WTC11 (cell line): ENCODE measurements around the gene HIGD1B. TPM values are rescaled to one million over a fixed set of nuclear protein-coding genes. Genes with fewer than 3 reads are reported as not detected.

Experiments used
- ATAC-seq: fragments of 200-7000 bp; cut with Tn5 transposase; 2 replicates; pipeline ENCODE4 v1.10.0; 2021; ENCODE audit warnings: mild to moderate bottlenecking, moderate library complexity
- CTCF ChIA-PET: fragments of 300-600 bp; sonication (Branson Sonifier 250); formaldehyde crosslinking; loops from one replicate; lab custom pipeline; 2021; ENCODE audit warnings: antibody characterized with exemption; lab: Charles Lee
- POLR2A ChIA-PET: fragments of 350-600 bp; sonication (Branson Sonifier 250); formaldehyde crosslinking; loops from one replicate; lab custom pipeline; 2021; ENCODE audit warnings: antibody characterized with exemption; lab: Charles Lee
- DNase-seq: peaks from one replicate; pipeline ENCODE4 v3.0.0; 2021; ENCODE audit warnings: low spot score
- H3K27ac Mint-ChIP-seq: 2 replicates; pipeline ENCODE4 v1.8.0; 2021; ENCODE audit warnings: mixed read lengths
- H3K27me3 Mint-ChIP-seq: 2 replicates; pipeline ENCODE4 v1.8.0; 2021; ENCODE audit warnings: low read depth, mild to moderate bottlenecking, moderate library complexity, mixed read lengths
- H3K36me3 Mint-ChIP-seq: 2 replicates; pipeline ENCODE4 v1.8.0; 2021; ENCODE audit warnings: mixed read lengths
- H3K4me1 Mint-ChIP-seq: 2 replicates; pipeline ENCODE4 v1.8.0; 2022; ENCODE audit warnings: mixed read lengths
- H3K4me3 Mint-ChIP-seq: 2 replicates; pipeline ENCODE4 v1.8.0; 2021; ENCODE audit warnings: mild to moderate bottlenecking, moderate library complexity, mixed read lengths
- H3K9me3 Mint-ChIP-seq: 2 replicates; pipeline ENCODE4 v1.8.0; 2021; ENCODE audit warnings: mixed read lengths
- ATF1 ChIP-seq: sonication (generic); formaldehyde crosslinking; IDR thresholded peaks from 2 replicates; pipeline ENCODE4 v1.8.1; 2023; ENCODE audit warnings: mild to moderate bottlenecking, moderate library complexity, missing genetic modification reagents
- ATF3 ChIP-seq: sonication (generic); formaldehyde crosslinking; conservative IDR thresholded peaks from 2 replicates; pipeline ENCODE4 v1.8.1; 2022; ENCODE audit warnings: mild to moderate bottlenecking, missing genetic modification reagents
- E2F5 ChIP-seq: sonication (generic); formaldehyde crosslinking; IDR thresholded peaks from 2 replicates; pipeline ENCODE4 v1.8.1; 2022; ENCODE audit warnings: mild to moderate bottlenecking, moderate library complexity, missing genetic modification reagents
- ETV6 ChIP-seq: sonication (generic); formaldehyde crosslinking; IDR thresholded peaks from 2 replicates; pipeline ENCODE4 v1.8.1; 2022; ENCODE audit warnings: mild to moderate bottlenecking, missing genetic modification reagents
- IRF2 ChIP-seq: sonication (generic); formaldehyde crosslinking; IDR thresholded peaks from 2 replicates; pipeline ENCODE4 v1.8.0; 2022; ENCODE audit warnings: low read depth, missing genetic modification reagents, borderline replicate concordance
- NFYB ChIP-seq: sonication (generic); formaldehyde crosslinking; conservative IDR thresholded peaks from 2 replicates; pipeline ENCODE4 v1.8.0; 2022; ENCODE audit warnings: low read depth, missing genetic modification reagents
- NR1H2 ChIP-seq: sonication (generic); formaldehyde crosslinking; IDR thresholded peaks from 2 replicates; pipeline ENCODE4 v1.9.0; 2021; ENCODE audit warnings: mild to moderate bottlenecking, moderate library complexity, missing genetic modification reagents
- PRDM15 ChIP-seq: sonication (generic); formaldehyde crosslinking; IDR thresholded peaks from 2 replicates; pipeline ENCODE4 v1.8.0; 2022; ENCODE audit warnings: missing genetic modification reagents
- RORB ChIP-seq: fragments of 250-450 bp; sonication (Bioruptor Pico); IDR thresholded peaks from 2 replicates; pipeline ENCODE4 v1.9.0; 2021; ENCODE audit warnings: mild to moderate bottlenecking
- TCF7 ChIP-seq: sonication (generic); formaldehyde crosslinking; IDR thresholded peaks from 2 replicates; pipeline ENCODE4 v1.8.0; 2022; ENCODE audit warnings: mild to moderate bottlenecking, low read depth, missing genetic modification reagents, moderate library complexity
- ZNF219 ChIP-seq: sonication (generic); formaldehyde crosslinking; IDR thresholded peaks from 2 replicates; pipeline ENCODE4 v1.8.0; 2023; ENCODE audit warnings: missing genetic modification reagents, mild to moderate bottlenecking, borderline replicate concordance
- ZNF416 ChIP-seq: fragments of 250-450 bp; sonication (Bioruptor Pico); IDR thresholded peaks from 2 replicates; pipeline ENCODE4 v1.9.0; 2021; ENCODE audit warnings: mild to moderate bottlenecking, inconsistent platforms
- ZNF512 ChIP-seq: sonication (generic); formaldehyde crosslinking; IDR thresholded peaks from 2 replicates; pipeline ENCODE4 v1.8.1; 2022; ENCODE audit warnings: missing genetic modification reagents, borderline replicate concordance
- total RNA-seq: library from RNA; stranded (reverse); gene quantifications from 3 replicates; pipeline ENCODE4 v1.2.3, GENCODE V29; 2021
- TF ChIP-seq, protein P1 (sequence below): sonication (generic); formaldehyde crosslinking; IDR thresholded peaks from 2 replicates; pipeline ENCODE4 v1.8.0; 2023; ENCODE audit warnings: missing genetic modification reagents
- TF ChIP-seq, protein P2 (sequence below): fragments of 250-450 bp; sonication (Bioruptor Pico); IDR thresholded peaks from 2 replicates; pipeline ENCODE4 v1.9.0; 2021; ENCODE audit warnings: mild to moderate bottlenecking
- TF ChIP-seq, protein P3 (sequence below): fragments of 200-600 bp; IDR thresholded peaks from 2 replicates; pipeline ENCODE4 v1.8.0; 2022; ENCODE audit warnings: antibody characterized with exemption
- TF ChIP-seq, protein P4 (sequence below): sonication (generic); formaldehyde crosslinking; IDR thresholded peaks from 2 replicates; pipeline ENCODE4 v1.8.1; 2023; ENCODE audit warnings: mild to moderate bottlenecking, missing genetic modification reagents
- TF ChIP-seq, protein P5 (sequence below): sonication (generic); formaldehyde crosslinking; IDR thresholded peaks from 2 replicates; pipeline ENCODE4 v1.8.0; 2022; ENCODE audit warnings: mild to moderate bottlenecking, missing genetic modification reagents

The HIGD1B gene
- total RNA-seq, 1 experiment from 2014 or later = not detected

GRCh38 chr17:44872131-44872768 is 24.6 kb downstream of the HIGD1B start (continued):
- TF ChIP-seq E2F5 (CRISPR knock-in tag) = no peak

DNA sequence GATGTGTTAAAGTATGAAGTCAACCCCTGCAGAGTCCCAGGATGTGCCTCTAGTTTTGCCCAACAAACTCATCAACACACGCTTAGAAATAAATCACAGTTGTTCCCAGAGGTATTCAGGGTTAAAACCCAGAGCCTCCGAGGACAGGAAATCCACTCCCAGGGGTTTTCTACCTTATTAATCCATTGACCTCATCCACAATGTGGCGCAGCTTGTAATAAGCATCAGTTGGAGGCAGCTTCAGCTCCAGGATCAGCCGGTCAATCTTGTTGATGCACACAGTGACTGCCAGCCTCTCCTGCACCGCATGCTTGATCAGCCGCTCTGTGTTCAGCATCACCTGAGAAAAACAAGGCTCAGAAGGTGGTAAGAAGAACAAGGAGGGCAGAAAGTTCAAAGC is 28.1 kb downstream of the HIGD1B start:
- Mint-ChIP-seq H3K4me1 (no peaks in the 10 kb centered on the region), H3K9me3 (no peaks in the 10 kb centered on the region), H3K27me3 (no peaks in the 10 kb centered on the region)
- ATAC-seq (no peak), DNase-seq (no peak)
- TF ChIP-seq ATF3 (CRISPR knock-in tag) = no peak
- no peak for TF ChIP-seq PRDM15 (CRISPR knock-in tag)
- no peak for TF ChIP-seq E2F5 (CRISPR knock-in tag)
- no peak for TF ChIP-seq ZNF219 (CRISPR knock-in tag)
- TF ChIP-seq TCF7 (CRISPR knock-in tag) = no peak
- no peak for TF ChIP-seq RORB (CRISPR knock-in tag)
- TF ChIP-seq, protein P1, sequence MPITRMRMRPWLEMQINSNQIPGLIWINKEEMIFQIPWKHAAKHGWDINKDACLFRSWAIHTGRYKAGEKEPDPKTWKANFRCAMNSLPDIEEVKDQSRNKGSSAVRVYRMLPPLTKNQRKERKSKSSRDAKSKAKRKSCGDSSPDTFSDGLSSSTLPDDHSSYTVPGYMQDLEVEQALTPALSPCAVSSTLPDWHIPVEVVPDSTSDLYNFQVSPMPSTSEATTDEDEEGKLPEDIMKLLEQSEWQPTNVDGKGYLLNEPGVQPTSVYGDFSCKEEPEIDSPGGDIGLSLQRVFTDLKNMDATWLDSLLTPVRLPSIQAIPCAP (CRISPR knock-in tag) = no peak
- TF ChIP-seq, protein P2, sequence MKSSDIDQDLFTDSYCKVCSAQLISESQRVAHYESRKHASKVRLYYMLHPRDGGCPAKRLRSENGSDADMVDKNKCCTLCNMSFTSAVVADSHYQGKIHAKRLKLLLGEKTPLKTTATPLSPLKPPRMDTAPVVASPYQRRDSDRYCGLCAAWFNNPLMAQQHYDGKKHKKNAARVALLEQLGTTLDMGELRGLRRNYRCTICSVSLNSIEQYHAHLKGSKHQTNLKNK (CRISPR knock-in tag) = no peak
- TF ChIP-seq, protein P3, sequence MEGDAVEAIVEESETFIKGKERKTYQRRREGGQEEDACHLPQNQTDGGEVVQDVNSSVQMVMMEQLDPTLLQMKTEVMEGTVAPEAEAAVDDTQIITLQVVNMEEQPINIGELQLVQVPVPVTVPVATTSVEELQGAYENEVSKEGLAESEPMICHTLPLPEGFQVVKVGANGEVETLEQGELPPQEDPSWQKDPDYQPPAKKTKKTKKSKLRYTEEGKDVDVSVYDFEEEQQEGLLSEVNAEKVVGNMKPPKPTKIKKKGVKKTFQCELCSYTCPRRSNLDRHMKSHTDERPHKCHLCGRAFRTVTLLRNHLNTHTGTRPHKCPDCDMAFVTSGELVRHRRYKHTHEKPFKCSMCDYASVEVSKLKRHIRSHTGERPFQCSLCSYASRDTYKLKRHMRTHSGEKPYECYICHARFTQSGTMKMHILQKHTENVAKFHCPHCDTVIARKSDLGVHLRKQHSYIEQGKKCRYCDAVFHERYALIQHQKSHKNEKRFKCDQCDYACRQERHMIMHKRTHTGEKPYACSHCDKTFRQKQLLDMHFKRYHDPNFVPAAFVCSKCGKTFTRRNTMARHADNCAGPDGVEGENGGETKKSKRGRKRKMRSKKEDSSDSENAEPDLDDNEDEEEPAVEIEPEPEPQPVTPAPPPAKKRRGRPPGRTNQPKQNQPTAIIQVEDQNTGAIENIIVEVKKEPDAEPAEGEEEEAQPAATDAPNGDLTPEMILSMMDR = no peak
- TF ChIP-seq NR1H2 (CRISPR knock-in tag) = no peak
- TF ChIP-seq, protein P4, sequence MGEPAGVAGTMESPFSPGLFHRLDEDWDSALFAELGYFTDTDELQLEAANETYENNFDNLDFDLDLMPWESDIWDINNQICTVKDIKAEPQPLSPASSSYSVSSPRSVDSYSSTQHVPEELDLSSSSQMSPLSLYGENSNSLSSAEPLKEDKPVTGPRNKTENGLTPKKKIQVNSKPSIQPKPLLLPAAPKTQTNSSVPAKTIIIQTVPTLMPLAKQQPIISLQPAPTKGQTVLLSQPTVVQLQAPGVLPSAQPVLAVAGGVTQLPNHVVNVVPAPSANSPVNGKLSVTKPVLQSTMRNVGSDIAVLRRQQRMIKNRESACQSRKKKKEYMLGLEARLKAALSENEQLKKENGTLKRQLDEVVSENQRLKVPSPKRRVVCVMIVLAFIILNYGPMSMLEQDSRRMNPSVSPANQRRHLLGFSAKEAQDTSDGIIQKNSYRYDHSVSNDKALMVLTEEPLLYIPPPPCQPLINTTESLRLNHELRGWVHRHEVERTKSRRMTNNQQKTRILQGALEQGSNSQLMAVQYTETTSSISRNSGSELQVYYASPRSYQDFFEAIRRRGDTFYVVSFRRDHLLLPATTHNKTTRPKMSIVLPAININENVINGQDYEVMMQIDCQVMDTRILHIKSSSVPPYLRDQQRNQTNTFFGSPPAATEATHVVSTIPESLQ (CRISPR knock-in tag) = no peak
- TF ChIP-seq, protein P5, sequence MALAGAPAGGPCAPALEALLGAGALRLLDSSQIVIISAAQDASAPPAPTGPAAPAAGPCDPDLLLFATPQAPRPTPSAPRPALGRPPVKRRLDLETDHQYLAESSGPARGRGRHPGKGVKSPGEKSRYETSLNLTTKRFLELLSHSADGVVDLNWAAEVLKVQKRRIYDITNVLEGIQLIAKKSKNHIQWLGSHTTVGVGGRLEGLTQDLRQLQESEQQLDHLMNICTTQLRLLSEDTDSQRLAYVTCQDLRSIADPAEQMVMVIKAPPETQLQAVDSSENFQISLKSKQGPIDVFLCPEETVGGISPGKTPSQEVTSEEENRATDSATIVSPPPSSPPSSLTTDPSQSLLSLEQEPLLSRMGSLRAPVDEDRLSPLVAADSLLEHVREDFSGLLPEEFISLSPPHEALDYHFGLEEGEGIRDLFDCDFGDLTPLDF (CRISPR knock-in tag) = no peak
- TF ChIP-seq ZNF416 = no peak
- TF ChIP-seq IRF2 (CRISPR knock-in tag) = no peak
- no peak for TF ChIP-seq ATF1 (CRISPR knock-in tag)
- no peak for TF ChIP-seq ETV6
- no peak for TF ChIP-seq ZNF512 (CRISPR knock-in tag)
- TF ChIP-seq NFYB (CRISPR knock-in tag) = no peak
- TF ChIP-seq, all 79 proteins: peak for 0
- H3K27ac Mint-ChIP-seq = no peak overlapping the region
- no peak overlapping the region for H3K4me3 Mint-ChIP-seq
- peaks cover 68% of the 10 kb centered on the region for H3K36me3 Mint-ChIP-seq
- CTCF ChIA-PET = no interaction called here
- POLR2A ChIA-PET = no interaction called here
